ENCODE measurements around the gene CXCR6. TPM values are rescaled to one million over a fixed set of nuclear protein-coding genes. Genes with fewer than 3 reads are reported as not detected.

Gene CXCR6
- total RNA-seq, 1 experiment from 2014 or later: not detected

GRCh38 chr3:45940781-45941365, 2.4 kb upstream of the CXCR6 start:
- H3K4me1 Mint-ChIP-seq (ENCODE audit: low read depth, unreplicated experiment): peaks cover 8% of the 10 kb centered on the region
- DNase-seq: no peak
- H3K27ac Mint-ChIP-seq (ENCODE audit: unreplicated experiment): no peak overlapping the region
- no peaks in the 10 kb centered on the region for H3K36me3 Mint-ChIP-seq (ENCODE audit: insufficient read depth, unreplicated experiment)
- H3K27me3 Mint-ChIP-seq (ENCODE audit: unreplicated experiment): no peaks in the 10 kb centered on the region
- BruUV-seq (replicated peaks): no TSS peak
- H3K4me3 Mint-ChIP-seq (ENCODE audit: low read depth, unreplicated experiment): no peak overlapping the region
- peaks cover 4% of the 10 kb centered on the region for H3K9me3 Mint-ChIP-seq (ENCODE audit: low read depth, unreplicated experiment)
- CTCF ChIA-PET: no interaction called here
- TF ChIP-seq CTCF (IDR thresholded peaks at IDR 0.05; ENCODE audit: unreplicated experiment): no peak
- intact Hi-C loops (cut with micrococcal nuclease; ENCODE audit: unreplicated experiment): loop anchor here (5.0 kb wide), 1 partner anchor 266 kb away; the partner anchor contains the start of gene CCR1

DNA sequence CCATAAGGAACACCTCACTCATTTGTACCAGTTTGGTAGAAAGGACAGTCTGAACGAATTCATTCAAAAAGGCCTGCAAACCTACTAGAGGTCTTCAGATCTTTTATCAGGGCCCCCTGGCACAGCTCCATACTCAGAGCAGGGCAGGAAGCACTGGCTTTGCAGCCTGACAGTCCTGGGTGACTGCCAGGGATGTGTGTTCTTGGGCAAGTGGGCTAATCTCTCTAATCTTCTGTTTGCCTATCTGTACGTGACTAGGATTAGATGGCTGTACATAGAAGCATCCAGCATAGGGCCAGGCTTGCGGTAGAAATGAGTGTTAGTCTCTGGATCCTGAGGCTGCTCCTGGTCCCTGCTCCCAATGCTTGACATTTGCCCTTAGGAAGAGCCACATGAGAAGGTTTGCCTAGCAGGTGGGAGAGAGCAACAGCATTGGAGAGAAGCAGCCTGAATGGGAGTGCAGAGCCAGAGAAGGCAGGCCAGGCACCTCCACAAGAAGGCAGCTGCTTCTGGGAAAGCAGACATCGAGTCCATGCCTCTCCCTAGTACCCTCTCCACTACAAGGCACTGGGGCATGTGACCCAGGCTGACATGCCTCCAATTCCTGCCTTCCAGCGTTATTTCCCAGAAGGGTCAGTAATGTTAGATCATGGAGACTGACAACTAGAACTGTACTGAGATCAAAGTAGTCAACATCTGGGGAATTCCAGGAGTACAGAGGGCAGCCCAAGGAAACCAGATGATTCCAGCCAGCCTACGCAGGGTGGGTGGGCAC, 1.0 kb upstream of the CXCR6 start:
- CTCF ChIA-PET: no interaction called here
- DNase-seq: no peak
- H3K4me3 Mint-ChIP-seq (ENCODE audit: low read depth, unreplicated experiment): no peak overlapping the region
- no TSS peak for BruUV-seq (replicated peaks)
- intact Hi-C loops (cut with micrococcal nuclease; ENCODE audit: unreplicated experiment): loop anchor here (5.0 kb wide), 1 partner anchor 265 kb away; the partner anchor contains the start of gene CCR1
- no peaks in the 10 kb centered on the region for H3K27me3 Mint-ChIP-seq (ENCODE audit: unreplicated experiment)
- H3K27ac Mint-ChIP-seq (ENCODE audit: unreplicated experiment): no peak overlapping the region
- peaks cover 4% of the 10 kb centered on the region for H3K9me3 Mint-ChIP-seq (ENCODE audit: low read depth, unreplicated experiment)
- H3K4me1 Mint-ChIP-seq (ENCODE audit: low read depth, unreplicated experiment): peaks cover 8% of the 10 kb centered on the region
- TF ChIP-seq CTCF (IDR thresholded peaks at IDR 0.05; ENCODE audit: unreplicated experiment): no peak
- H3K36me3 Mint-ChIP-seq (ENCODE audit: insufficient read depth, unreplicated experiment): no peaks in the 10 kb centered on the region

DNA sequence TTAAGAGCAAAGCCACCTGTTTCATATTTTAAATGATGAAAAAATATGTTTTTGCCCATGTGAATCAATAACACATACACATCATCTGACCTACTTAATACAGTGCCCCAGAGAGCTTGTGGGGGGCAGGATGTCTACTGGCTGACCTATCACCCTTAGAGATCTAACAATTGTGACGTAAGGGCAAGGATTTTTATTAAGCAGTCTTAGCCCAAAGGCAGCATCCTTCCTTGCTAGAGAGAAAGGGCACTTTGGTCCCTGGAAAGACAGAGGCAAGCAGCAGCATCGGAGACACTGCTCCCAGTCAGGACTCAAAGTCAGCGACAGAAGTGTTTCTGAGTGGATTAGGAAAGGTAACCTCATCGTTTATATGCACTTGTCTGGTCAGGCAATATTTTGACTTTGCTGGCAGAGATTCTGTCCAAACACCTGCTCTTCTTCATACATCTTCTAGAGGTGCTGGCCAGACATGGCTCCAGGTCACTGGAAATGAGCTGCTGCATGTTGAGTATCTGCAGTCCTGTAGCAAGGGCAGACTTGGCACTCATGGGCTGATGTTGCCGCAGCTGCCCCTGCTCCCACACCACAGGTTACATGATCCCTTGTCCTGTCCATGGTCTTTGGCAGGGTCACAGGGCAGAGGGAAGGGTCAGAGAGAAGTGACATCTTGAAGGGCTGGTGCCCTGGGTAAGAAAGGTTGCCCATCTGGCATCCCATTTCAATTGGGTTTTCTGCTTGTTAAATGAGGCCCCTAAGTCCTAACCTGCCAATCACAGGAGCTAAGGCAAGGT, 1.8 kb downstream of the CXCR6 start:
- TF ChIP-seq CTCF (IDR thresholded peaks at IDR 0.05; ENCODE audit: unreplicated experiment): no peak
- Mint-ChIP-seq H3K4me1 (ENCODE audit: low read depth, unreplicated experiment) (peaks cover 8% of the 10 kb centered on the region), H3K27ac (ENCODE audit: unreplicated experiment) (no peak overlapping the region), H3K9me3 (ENCODE audit: low read depth, unreplicated experiment) (peaks cover 4% of the 10 kb centered on the region), H3K4me3 (ENCODE audit: low read depth, unreplicated experiment) (no peak overlapping the region), H3K27me3 (ENCODE audit: unreplicated experiment) (no peaks in the 10 kb centered on the region), H3K36me3 (ENCODE audit: insufficient read depth, unreplicated experiment) (no peaks in the 10 kb centered on the region)
- no TSS peak for BruUV-seq (replicated peaks)
- DNase-seq: no peak
- CTCF ChIA-PET: no interaction called here
- intact Hi-C loops (cut with micrococcal nuclease; ENCODE audit: unreplicated experiment): loop anchor here (5.0 kb wide), 1 partner anchor 262 kb away; the partner anchor contains the start of gene CCR1

GRCh38 chr3:45946307-45946706, 3.0 kb downstream of the CXCR6 start:
- no peaks in the 10 kb centered on the region for H3K36me3 Mint-ChIP-seq (ENCODE audit: insufficient read depth, unreplicated experiment)
- H3K9me3 Mint-ChIP-seq (ENCODE audit: low read depth, unreplicated experiment): no peaks in the 10 kb centered on the region
- no TSS peak for BruUV-seq (replicated peaks)
- no peaks in the 10 kb centered on the region for H3K27me3 Mint-ChIP-seq (ENCODE audit: unreplicated experiment)
- no peak overlapping the region for H3K4me3 Mint-ChIP-seq (ENCODE audit: low read depth, unreplicated experiment)
- no peak for DNase-seq
- intact Hi-C loops (cut with micrococcal nuclease; ENCODE audit: unreplicated experiment): no loop called here
- CTCF ChIA-PET: no interaction called here
- no peaks in the 10 kb centered on the region for H3K4me1 Mint-ChIP-seq (ENCODE audit: low read depth, unreplicated experiment)
- no peak for TF ChIP-seq CTCF (IDR thresholded peaks at IDR 0.05; ENCODE audit: unreplicated experiment)
- H3K27ac Mint-ChIP-seq (ENCODE audit: unreplicated experiment): no peak overlapping the region
